Lower leg skin (tissue), 3 donors: ENCODE measurements around the gene CLIC4.

ENCODE experiments used
- POLR2A ChIP-seq, 2 donors: fragments of 450-650 bp; IDR thresholded peaks; one replicate each; pipeline ENCODE4 v1.6.1; 2016 to 2017; ENCODE audit warnings: antibody characterized with exemption in 2 of 2, mild to moderate bottlenecking in 1 of 2, moderate library complexity in 1 of 2
- TF ChIP-seq, protein P1 (sequence below), 3 donors: fragments of 450-650 bp; IDR thresholded peaks; one replicate each; pipeline ENCODE4 v1.5.1; 2016; ENCODE audit warnings: antibody characterized with exemption in 3 of 3, mild to moderate bottlenecking in 3 of 3, moderate library complexity in 2 of 3

DNA sequence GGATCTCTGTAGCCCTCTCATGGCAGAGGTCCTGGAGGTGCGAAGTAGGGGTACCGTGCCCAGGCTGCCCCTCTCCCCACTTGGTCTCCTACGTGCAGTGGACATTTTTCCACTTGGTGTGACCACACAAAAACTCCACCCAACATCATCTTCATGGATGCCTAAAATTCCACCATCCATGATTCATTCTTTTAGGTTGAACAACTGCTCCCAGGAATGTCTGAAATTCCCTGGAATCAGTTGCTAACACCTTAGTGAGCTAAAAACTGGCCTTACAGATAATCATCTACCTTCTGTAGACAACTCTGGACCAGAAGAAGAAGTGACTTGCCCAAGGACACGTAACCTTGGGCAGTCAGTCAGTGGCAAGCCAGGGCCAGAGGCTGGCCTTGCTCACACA, 32.1 kb upstream of the CLIC4 start:
- TF ChIP-seq POLR2A (IDR thresholded peaks at IDR 0.05): no peak
- TF ChIP-seq, protein P1, sequence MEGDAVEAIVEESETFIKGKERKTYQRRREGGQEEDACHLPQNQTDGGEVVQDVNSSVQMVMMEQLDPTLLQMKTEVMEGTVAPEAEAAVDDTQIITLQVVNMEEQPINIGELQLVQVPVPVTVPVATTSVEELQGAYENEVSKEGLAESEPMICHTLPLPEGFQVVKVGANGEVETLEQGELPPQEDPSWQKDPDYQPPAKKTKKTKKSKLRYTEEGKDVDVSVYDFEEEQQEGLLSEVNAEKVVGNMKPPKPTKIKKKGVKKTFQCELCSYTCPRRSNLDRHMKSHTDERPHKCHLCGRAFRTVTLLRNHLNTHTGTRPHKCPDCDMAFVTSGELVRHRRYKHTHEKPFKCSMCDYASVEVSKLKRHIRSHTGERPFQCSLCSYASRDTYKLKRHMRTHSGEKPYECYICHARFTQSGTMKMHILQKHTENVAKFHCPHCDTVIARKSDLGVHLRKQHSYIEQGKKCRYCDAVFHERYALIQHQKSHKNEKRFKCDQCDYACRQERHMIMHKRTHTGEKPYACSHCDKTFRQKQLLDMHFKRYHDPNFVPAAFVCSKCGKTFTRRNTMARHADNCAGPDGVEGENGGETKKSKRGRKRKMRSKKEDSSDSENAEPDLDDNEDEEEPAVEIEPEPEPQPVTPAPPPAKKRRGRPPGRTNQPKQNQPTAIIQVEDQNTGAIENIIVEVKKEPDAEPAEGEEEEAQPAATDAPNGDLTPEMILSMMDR (IDR thresholded peaks at IDR 0.05): no peak
